ENCODE measurements around the gene ASAP2.

The ASAP2 gene

DNA sequence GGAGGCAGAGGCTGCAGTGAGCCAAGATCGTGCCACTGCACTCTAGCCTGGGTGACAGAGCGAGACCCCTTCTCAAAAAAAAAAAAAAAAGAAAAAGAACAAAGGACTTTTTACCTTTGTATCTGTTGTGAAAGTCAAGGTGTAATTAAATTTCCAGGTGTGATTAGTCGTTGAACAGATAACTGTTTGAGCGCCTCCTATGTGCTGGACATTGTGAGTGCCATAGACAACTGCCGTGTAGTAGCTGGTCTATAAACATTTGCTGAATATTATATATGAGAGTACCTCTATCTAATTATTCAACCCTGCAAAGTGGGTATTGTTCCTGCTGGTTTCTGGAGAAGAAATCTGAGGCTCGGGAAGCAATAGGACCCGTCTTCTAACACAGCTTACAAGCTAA, 71.8 kb downstream of the ASAP2 start:
- Histone ChIP-seq H3K79me2 (ENCODE audit: insufficient read depth, low read length) (peaks cover 9% of the 10 kb centered on the region; the same call in 1 of the 2 replicates), H4K20me1 (ENCODE audit: insufficient read depth, low read length) (peaks cover 6% of the 10 kb centered on the region; the same call in 1 of the 2 replicates), H3K9me3 (ENCODE audit: insufficient read depth, low read length, severe bottlenecking) (no peaks in the 10 kb centered on the region), H3K36me3 (ENCODE audit: insufficient read depth, low read length) (peaks cover 7% of the 10 kb centered on the region; the same call in 1 of the 2 replicates), H2AFZ (ENCODE audit: low read depth, low read length) (no peak overlapping the region), H3K4me3 (ENCODE audit: low read depth in 1 of 2, low read length in 2 of 2) (no peak overlapping the region), H3K4me1 (ENCODE audit: insufficient read depth, low read length) (no peaks in the 10 kb centered on the region), H3K27me3 (ENCODE audit: insufficient read depth, low read length, poor library complexity) (no peaks in the 10 kb centered on the region), H3K9ac (ENCODE audit: low read depth, low read length) (no peak overlapping the region), H3K27ac (ENCODE audit: low read length) (no peak overlapping the region), H3K4me2 (ENCODE audit: insufficient read depth, low read length) (no peak overlapping the region)
- TF ChIP-seq, protein P1, sequence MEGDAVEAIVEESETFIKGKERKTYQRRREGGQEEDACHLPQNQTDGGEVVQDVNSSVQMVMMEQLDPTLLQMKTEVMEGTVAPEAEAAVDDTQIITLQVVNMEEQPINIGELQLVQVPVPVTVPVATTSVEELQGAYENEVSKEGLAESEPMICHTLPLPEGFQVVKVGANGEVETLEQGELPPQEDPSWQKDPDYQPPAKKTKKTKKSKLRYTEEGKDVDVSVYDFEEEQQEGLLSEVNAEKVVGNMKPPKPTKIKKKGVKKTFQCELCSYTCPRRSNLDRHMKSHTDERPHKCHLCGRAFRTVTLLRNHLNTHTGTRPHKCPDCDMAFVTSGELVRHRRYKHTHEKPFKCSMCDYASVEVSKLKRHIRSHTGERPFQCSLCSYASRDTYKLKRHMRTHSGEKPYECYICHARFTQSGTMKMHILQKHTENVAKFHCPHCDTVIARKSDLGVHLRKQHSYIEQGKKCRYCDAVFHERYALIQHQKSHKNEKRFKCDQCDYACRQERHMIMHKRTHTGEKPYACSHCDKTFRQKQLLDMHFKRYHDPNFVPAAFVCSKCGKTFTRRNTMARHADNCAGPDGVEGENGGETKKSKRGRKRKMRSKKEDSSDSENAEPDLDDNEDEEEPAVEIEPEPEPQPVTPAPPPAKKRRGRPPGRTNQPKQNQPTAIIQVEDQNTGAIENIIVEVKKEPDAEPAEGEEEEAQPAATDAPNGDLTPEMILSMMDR (IDR thresholded peaks at IDR 0.05; ENCODE audit: borderline replicate concordance, extremely low read depth, low read length, poor library complexity, severe bottlenecking) = no peak
- no peak for TF ChIP-seq EZH2 (IDR thresholded peaks at IDR 0.05; ENCODE audit: borderline replicate concordance, low read depth, low read length, severe bottlenecking)
- ATAC-seq (ENCODE audit: insufficient read depth, low read depth) (no peak), DNase-seq (no peak)

- peaks cover 6% of the 10 kb centered on the region; the same call in 1 of the 2 replicates for H4K20me1 ChIP-seq (ENCODE audit: insufficient read depth, low read length)
- H3K79me2 ChIP-seq (ENCODE audit: insufficient read depth, low read length) = peaks cover 9% of the 10 kb centered on the region; the same call in 1 of the 2 replicates
Measured at GRCh38 chr2:9279426-9279825, 72.8 kb downstream of the ASAP2 start.

DNA sequence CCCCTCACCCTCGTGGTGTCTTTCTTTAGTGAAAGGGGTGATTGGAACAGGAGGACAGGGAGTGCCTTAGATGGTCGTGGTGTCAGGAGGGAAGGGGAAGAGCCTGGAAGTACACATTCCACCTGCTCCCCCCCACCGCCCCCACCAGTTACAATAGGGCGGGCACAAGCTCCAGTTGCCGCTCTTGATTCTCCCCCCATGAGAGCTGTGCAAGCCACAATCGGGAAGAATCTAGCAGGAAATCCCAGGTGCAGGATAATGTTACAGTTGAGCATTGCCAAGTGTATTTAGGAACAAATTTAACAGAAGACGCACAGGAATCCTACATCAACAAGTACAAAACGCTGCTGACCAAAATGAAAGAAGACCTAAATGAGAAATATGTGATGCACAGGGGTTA, 73.6 kb downstream of the ASAP2 start:
- TF ChIP-seq, protein P1 (IDR thresholded peaks at IDR 0.05; ENCODE audit: borderline replicate concordance, extremely low read depth, low read length, poor library complexity, severe bottlenecking) = no peak
- TF ChIP-seq EZH2 (IDR thresholded peaks at IDR 0.05; ENCODE audit: borderline replicate concordance, low read depth, low read length, severe bottlenecking) = no peak
- H3K36me3 ChIP-seq (ENCODE audit: insufficient read depth, low read length) = peaks cover 7% of the 10 kb centered on the region; the same call in 1 of the 2 replicates
- peaks cover 9% of the 10 kb centered on the region; the same call in 1 of the 2 replicates for H3K79me2 ChIP-seq (ENCODE audit: insufficient read depth, low read length)
- no peaks in the 10 kb centered on the region for H3K9me3 ChIP-seq (ENCODE audit: insufficient read depth, low read length, severe bottlenecking)
- no peaks in the 10 kb centered on the region for H3K27me3 ChIP-seq (ENCODE audit: insufficient read depth, low read length, poor library complexity)
- H3K4me3 ChIP-seq (ENCODE audit: low read depth in 1 of 2, low read length in 2 of 2) = no peak overlapping the region
- no peak overlapping the region for H2AFZ ChIP-seq (ENCODE audit: low read depth, low read length)
- ATAC-seq (ENCODE audit: insufficient read depth, low read depth) (no peak), DNase-seq (no peak)
- H3K4me2 ChIP-seq (ENCODE audit: insufficient read depth, low read length) = no peak overlapping the region
- peaks cover 6% of the 10 kb centered on the region; the same call in 1 of the 2 replicates for H4K20me1 ChIP-seq (ENCODE audit: insufficient read depth, low read length)
- H3K27ac ChIP-seq (ENCODE audit: low read length) = no peak overlapping the region
- no peaks in the 10 kb centered on the region for H3K4me1 ChIP-seq (ENCODE audit: insufficient read depth, low read length)
- H3K9ac ChIP-seq (ENCODE audit: low read depth, low read length) = no peak overlapping the region

More at GRCh38 chr2:9279426-9279825, 72.8 kb downstream of the ASAP2 start:
- no peak for DNase-seq
- H3K27me3 ChIP-seq (ENCODE audit: insufficient read depth, low read length, poor library complexity) = no peaks in the 10 kb centered on the region
- no peak overlapping the region for H3K9ac ChIP-seq (ENCODE audit: low read depth, low read length)
- H2AFZ ChIP-seq (ENCODE audit: low read depth, low read length) = no peak overlapping the region
- no peak overlapping the region for H3K27ac ChIP-seq (ENCODE audit: low read length)
- no peak for ATAC-seq (ENCODE audit: insufficient read depth, low read depth)
- TF ChIP-seq EZH2 (IDR thresholded peaks at IDR 0.05; ENCODE audit: borderline replicate concordance, low read depth, low read length, severe bottlenecking) = no peak
- TF ChIP-seq, protein P1 (IDR thresholded peaks at IDR 0.05; ENCODE audit: borderline replicate concordance, extremely low read depth, low read length, poor library complexity, severe bottlenecking) = no peak
- no peaks in the 10 kb centered on the region for H3K9me3 ChIP-seq (ENCODE audit: insufficient read depth, low read length, severe bottlenecking)
- no peak overlapping the region for H3K4me3 ChIP-seq (ENCODE audit: low read depth in 1 of 2, low read length in 2 of 2)
- peaks cover 7% of the 10 kb centered on the region; the same call in 1 of the 2 replicates for H3K36me3 ChIP-seq (ENCODE audit: insufficient read depth, low read length)
- no peak overlapping the region for H3K4me2 ChIP-seq (ENCODE audit: insufficient read depth, low read length)
- H3K4me1 ChIP-seq (ENCODE audit: insufficient read depth, low read length) = no peaks in the 10 kb centered on the region
